SK-N-MC (cell line): Measurements from ENCODE around the gene CREB3L2.

Source experiments
- EZH2 ChIP-seq: fragments of 200-600 bp; sonication (generic); IDR thresholded peaks from one replicate; pipeline ENCODE4 v1.6.1; 2017; ENCODE audit warnings: antibody characterized with exemption
- POLR2AphosphoS5 ChIP-seq: IDR thresholded peaks from 2 replicates; pipeline ENCODE4 v1.6.1; 2012; ENCODE audit warnings: mild to moderate bottlenecking, low read depth, low read length, borderline replicate concordance

GRCh38 chr7:137981175-137981574 is 20.7 kb downstream of the CREB3L2 start:
- TF ChIP-seq POLR2AphosphoS5 (no peak), EZH2 (no peak)
